EL (cell line): ENCODE measurements around the gene ATXN1.
A peak's percentile ranks its signal among the peaks of the same experiment; 100 is the strongest.

ENCODE experiments used
- DNase-seq: peaks from one replicate; pipeline ENCODE4 v3.0.0-alpha.2; 2016

The ATXN1 gene

GRCh38 chr6:16519265-16520242 is 241.7 kb downstream of the ATXN1 start:
- DNase-seq, result no peak

- DNase-seq, result no peak
Observed at GRCh38 chr6:16518265-16518664, 243.0 kb downstream of the ATXN1 start.

- DNase-seq, result peak; percentile 57
Observed at GRCh38 chr6:16514249-16514648, 247.0 kb downstream of the ATXN1 start.

GRCh38 chr6:16512544-16513290 is 248.5 kb downstream of the ATXN1 start:
- DNase-seq, result no peak

- no peak for DNase-seq
Observed at GRCh38 chr6:16511723-16512489, 249.4 kb downstream of the ATXN1 start.

GRCh38 chr6:16511040-16511660 is 250.1 kb downstream of the ATXN1 start:
- peak; percentile 53 for DNase-seq

- DNase-seq, result no peak
Observed at GRCh38 chr6:16510245-16510644, 251.0 kb downstream of the ATXN1 start.

GRCh38 chr6:16508959-16509358 is 252.3 kb downstream of the ATXN1 start:
- no peak for DNase-seq

- DNase-seq, result peak; percentile 71
Observed at GRCh38 chr6:16505711-16506357, 255.4 kb downstream of the ATXN1 start.

- no peak for DNase-seq
Observed at GRCh38 chr6:16504609-16505008, 256.7 kb downstream of the ATXN1 start.

- no peak for DNase-seq
Observed at GRCh38 chr6:16503970-16504415, 257.3 kb downstream of the ATXN1 start.

- no peak for DNase-seq
Observed at GRCh38 chr6:16503241-16503775, 258.0 kb downstream of the ATXN1 start.

GRCh38 chr6:16498957-16499356 is 262.3 kb downstream of the ATXN1 start:
- no peak for DNase-seq

GRCh38 chr6:16498237-16498636 is 263.0 kb downstream of the ATXN1 start:
- no peak for DNase-seq

GRCh38 chr6:16496991-16497801 is 264.1 kb downstream of the ATXN1 start:
- no peak for DNase-seq

GRCh38 chr6:16496210-16496609 is 265.1 kb downstream of the ATXN1 start:
- no peak for DNase-seq

GRCh38 chr6:16494793-16495192 is 266.5 kb downstream of the ATXN1 start:
- no peak for DNase-seq

- DNase-seq, result no peak
Observed at GRCh38 chr6:16493802-16494201, 267.5 kb downstream of the ATXN1 start.

- DNase-seq, result no peak
Observed at GRCh38 chr6:16493112-16493511, 268.1 kb downstream of the ATXN1 start.

GRCh38 chr6:16491666-16492313 is 269.5 kb downstream of the ATXN1 start:
- DNase-seq, result no peak
